IMR-90 (cell line): ENCODE measurements around the gene ANKRD65. TPM values are rescaled to one million over a fixed set of nuclear protein-coding genes. Genes with fewer than 3 reads are reported as not detected.

Source experiments
- ATAC-seq: fragments of 200-7000 bp; cut with Tn5 transposase; 2 replicates; pipeline ENCODE4 v1.9.1; 2020; ENCODE audit warnings: low read depth, mild to moderate bottlenecking, moderate library complexity
- BruUV-seq: library from RNA; stranded (reverse); fragments of 400-500 nt; replicated peaks from 2 replicates; lab custom pipeline; 2021; lab: Mats Ljungman, UMichigan
- CTCF ChIA-PET: fragments of 300-600 bp; formaldehyde crosslinking; extraction: SDS; loops from one replicate; lab custom pipeline; 2021; ENCODE audit warnings: antibody characterized with exemption; lab: Yijun Ruan, JAX
- POLR2A ChIA-PET: fragments of 300-600 bp; sonication (Branson Sonifier 250); formaldehyde crosslinking; loops from one replicate; lab custom pipeline; 2022; ENCODE audit warnings: antibody characterized with exemption; ENCODE audit not compliant: unreplicated experiment; lab: Charles Lee
- DNase-seq: peaks from one replicate; pipeline ENCODE4 v3.0.0; 2013
- H2AFZ ChIP-seq: replicated peaks from 2 replicates; pipeline ENCODE3; 2013; ENCODE audit warnings: low read length, mild to moderate bottlenecking; ENCODE audit not compliant: poor library complexity
- H2AK5ac ChIP-seq: 2 replicates; pipeline ENCODE4 v1.6.1; 2013; ENCODE audit warnings: low read depth, low read length, inconsistent platforms
- H2AK9ac ChIP-seq: replicated peaks from 2 replicates; pipeline ENCODE3; 2013; ENCODE audit warnings: mild to moderate bottlenecking, low read depth, low read length, moderate library complexity; ENCODE audit not compliant: poor library complexity
- H2BK120ac ChIP-seq: 2 replicates; pipeline ENCODE4 v1.6.1; 2013; ENCODE audit warnings: low read depth, low read length, inconsistent platforms
- H2BK15ac ChIP-seq: 3 replicates; pipeline ENCODE4 v1.6.1; 2013; ENCODE audit warnings: low read depth, low read length, inconsistent platforms
- H2BK20ac ChIP-seq: 2 replicates; pipeline ENCODE4 v1.6.1; 2013; ENCODE audit warnings: low read depth, mild to moderate bottlenecking, inconsistent platforms, low read length, moderate library complexity
- H2BK5ac ChIP-seq: 2 replicates; pipeline ENCODE4 v1.6.1; 2013; ENCODE audit warnings: mild to moderate bottlenecking, low read depth, low read length, inconsistent platforms; ENCODE audit not compliant: poor library complexity, severe bottlenecking
- H3K14ac ChIP-seq: replicated peaks from 2 replicates; pipeline ENCODE4 v1.6.1; 2013; ENCODE audit warnings: low read depth, low read length, inconsistent platforms
- H3K18ac ChIP-seq: 2 replicates; pipeline ENCODE4 v1.6.1; 2013; ENCODE audit warnings: low read depth, low read length, control low read depth
- H3K23ac ChIP-seq: 2 replicates; pipeline ENCODE4 v1.6.1; 2013; ENCODE audit warnings: low read depth, low read length, inconsistent platforms
- H3K27ac ChIP-seq: 2 replicates; pipeline ENCODE4 v1.5.1; 2013; ENCODE audit warnings: mild to moderate bottlenecking, control low read depth, low read length; ENCODE audit not compliant: insufficient read depth
- H3K27me3 ChIP-seq: 2 replicates; pipeline ENCODE4 v1.6.1; 2013; ENCODE audit warnings: low read length; ENCODE audit not compliant: control insufficient read depth, insufficient read depth
- H3K36me3 ChIP-seq: 2 replicates; pipeline ENCODE4 v1.6.1; 2013; ENCODE audit warnings: low read length, mixed read lengths; ENCODE audit not compliant: control insufficient read depth, insufficient read depth
- H3K4ac ChIP-seq: 2 replicates; pipeline ENCODE4 v1.6.1; 2013; ENCODE audit warnings: low read depth, low read length, inconsistent platforms
- H3K4me1 ChIP-seq: 2 replicates; pipeline ENCODE4 v1.6.1; 2013; ENCODE audit warnings: low read length, mixed read lengths; ENCODE audit not compliant: control insufficient read depth, insufficient read depth
- H3K4me2 ChIP-seq: 2 replicates; pipeline ENCODE4 v1.6.1; 2013; ENCODE audit warnings: low read depth, mild to moderate bottlenecking, control low read depth, low read length, moderate library complexity
- H3K4me3 ChIP-seq: 2 replicates; pipeline ENCODE4 v1.5.1; 2013; ENCODE audit warnings: low read depth, mild to moderate bottlenecking, control low read depth, low read length, moderate library complexity; ENCODE audit not compliant: insufficient read depth
- H3K56ac ChIP-seq: 2 replicates; pipeline ENCODE4 v1.6.1; 2013; ENCODE audit warnings: low read length, inconsistent platforms; ENCODE audit not compliant: insufficient read depth; ENCODE audit errors: extremely low read depth
- H3K79me1 ChIP-seq, 2 experiments: 2 replicates each; pipeline ENCODE4 v1.6.1; 2013; ENCODE audit warnings: low read length in 2 of 2, inconsistent platforms in 1 of 2, low read depth in 1 of 2
- H3K9ac ChIP-seq: 2 replicates; pipeline ENCODE4 v1.6.1; 2013; ENCODE audit warnings: low read depth, low read length, control low read depth
- H3K9me1 ChIP-seq: 2 replicates; pipeline ENCODE4 v1.6.1; 2013; ENCODE audit warnings: low read length, inconsistent platforms; ENCODE audit not compliant: insufficient read depth
- H3K9me3 ChIP-seq: 2 replicates; pipeline ENCODE4 v1.6.1; 2013; ENCODE audit warnings: low read length; ENCODE audit not compliant: control insufficient read depth, insufficient read depth
- H4K20me1 ChIP-seq: 2 replicates; pipeline ENCODE4 v1.6.1; 2013; ENCODE audit warnings: low read length, inconsistent platforms; ENCODE audit not compliant: insufficient read depth
- H4K5ac ChIP-seq: 2 replicates; pipeline ENCODE4 v1.6.1; 2013; ENCODE audit warnings: mild to moderate bottlenecking, low read depth, low read length, control low read depth
- H4K8ac ChIP-seq, 2 experiments: 2 replicates each; pipeline ENCODE4 v1.6.1; 2013; ENCODE audit warnings: low read depth in 2 of 2, low read length in 2 of 2, control low read depth in 1 of 2, inconsistent platforms in 1 of 2
- H4K91ac ChIP-seq: 2 replicates; pipeline ENCODE4 v1.6.1; 2013; ENCODE audit warnings: low read depth, low read length, inconsistent platforms; ENCODE audit not compliant: insufficient read depth
- BHLHE40 ChIP-seq: fragments of 150-350 bp; IDR thresholded peaks from 2 replicates; pipeline ENCODE4 v1.6.1; 2016; ENCODE audit warnings: mild to moderate bottlenecking, low read depth, low read length
- CTCF ChIP-seq: conservative IDR thresholded peaks from 2 replicates; pipeline ENCODE4 v1.5.1; 2012; ENCODE audit warnings: mild to moderate bottlenecking, low read depth, low read length, improper control_type of control experiment
- FOS ChIP-seq: fragments of 150-350 bp; IDR thresholded peaks from 2 replicates; pipeline ENCODE4 v1.6.1; 2016; ENCODE audit warnings: low read depth, low read length
- MXI1 ChIP-seq: IDR thresholded peaks from 2 replicates; pipeline ENCODE4 v1.6.1; 2012; ENCODE audit warnings: low read depth, mild to moderate bottlenecking, low read length, moderate library complexity, borderline replicate concordance
- NFE2L2 ChIP-seq: fragments of 150-350 bp; IDR thresholded peaks from 2 replicates; pipeline ENCODE4 v1.6.1; 2016; ENCODE audit warnings: low read depth, mild to moderate bottlenecking, low read length
- RAD21 ChIP-seq: IDR thresholded peaks from 2 replicates; pipeline ENCODE4 v1.6.1; 2012; ENCODE audit warnings: low read length, improper control_type of control experiment
- WGBS, 2 experiments: methylation state at CpG; one replicate each; pipeline versions ENCODE4 v1.1.5 to v1.1.7; 2013; ENCODE audit warnings: missing lambda C conversion rate in 2 of 2; ENCODE audit not compliant: insufficient read length in 1 of 2; ENCODE audit errors: extremely low coverage in 2 of 2; 5-methylcytosine and 5-hydroxymethylcytosine counted together
- dilution Hi-C: fragments of 300-500 bp; cut with HindIII; formaldehyde crosslinking; loops from one replicate; pipeline ENCODE4 v1.14.3; 2018; ENCODE audit warnings: low sequenced_read_pairs; ENCODE audit not compliant: unreplicated experiment
- in situ Hi-C: fragments of 300-500 bp; cut with MboI; formaldehyde crosslinking; loops from 3 replicates; pipeline ENCODE4 v1.14.3; 2019; ENCODE audit warnings: low sequenced_read_pairs, inconsistent platforms, mixed read lengths
- intact Hi-C: fragments of 100-400 bp; cut with micrococcal nuclease; formaldehyde crosslinking; loops from 2 replicates; pipeline ENCODE4 v1.10.0; 2022
- polyA plus RNA-seq, 3 experiments: library from polyadenylated mRNA; depleted of rRNA; stranded (reverse); fragments of >200 nt; gene quantifications; 2 replicates each; pipeline ENCODE4 v1.2.3, GENCODE V29; 2012; ENCODE audit warnings: low replicate concordance in 1 of 3
- total RNA-seq: library from RNA; depleted of rRNA; stranded (reverse); fragments of >200 nt; gene quantifications from 2 replicates; pipeline ENCODE4 v1.2.3, GENCODE V29; 2012

ANKRD65 gene
- total and polyA plus RNA-seq, 2 of the 4 experiments (the other 2 are of a cell fraction), result 0.09 TPM; not detected in 1

- Histone ChIP-seq H3K27ac (peak overlapping the region; percentile 80), H4K20me1 (peaks cover 25% of the 10 kb centered on the region; the same call in 1 of the 2 replicates), H3K4me2 (peak overlapping the region; percentile 62), H2BK5ac (peak overlapping the region; percentile 83), H3K4me3 (peak overlapping the region; percentile 90), H3K9me1 (0 out of 2 replicates have a peak, but pooled peaks cover 8% of the 10 kb centered on the region), H3K9ac (peak overlapping the region; percentile 83), H3K79me1 (peaks cover 14 to 65% of the 10 kb centered on the region in 2 experiments), H4K91ac (0 out of 2 replicates have a peak overlapping the region, but pooled peaks have one; percentile 90), H2BK20ac (no peak overlapping the region), H2AK9ac (peak overlapping the region; percentile 86), H4K8ac (peak overlapping the region; percentile 98 to 99; a peak in 3 of 4 replicates), H3K18ac (no peak overlapping the region), H2BK120ac (no peak overlapping the region), H3K27me3 (no peaks in the 10 kb centered on the region), H2AFZ (peak overlapping the region; percentile 97), H2BK15ac (no peak overlapping the region), H3K36me3 (peaks cover 34% of the 10 kb centered on the region), H3K56ac (no peak overlapping the region), H3K14ac (no peak overlapping the region), H3K9me3 (no peaks in the 10 kb centered on the region), H4K5ac (peak overlapping the region; percentile 83), H3K4me1 (peaks cover 5% of the 10 kb centered on the region), H2AK5ac (peak overlapping the region; percentile 88), H3K4ac (peak overlapping the region; percentile 92), H3K23ac (0 out of 2 replicates have a peak overlapping the region, but pooled peaks have one; percentile 88)
- intact Hi-C loops, result loop anchor here (5.0 kb wide), 1 partner anchor 36 kb away; no protein-coding TSS in a partner anchor
- dilution Hi-C loops, result no loop called here
- WGBS, 2 experiments, result 47% methylated on average over 32 of the region's 43 CpGs; no CpG with 5 or more reads in 1 of the 2 experiments
- ChIA-PET POLR2A (interaction anchor here (0.5 kb wide), 1 partner anchor 10 kb away, joined by 5 read pairs; no protein-coding TSS in a partner anchor), CTCF (no interaction called here)
- ATAC-seq, result no peak
- DNase-seq, result no peak
- BruUV-seq, result no TSS peak
- no peak for TF ChIP-seq BHLHE40
- no peak for TF ChIP-seq NFE2L2
- no peak for TF ChIP-seq RAD21
- no peak for TF ChIP-seq MXI1
- TF ChIP-seq FOS, result no peak
- TF ChIP-seq CTCF, result no peak
- in situ Hi-C loops, result no loop called here
Measured at GRCh38 chr1:1406101-1406820, 14.8 kb downstream of the ANKRD65 start.
